GM12875 (cell line): ENCODE results near the gene SMARCC1.

Source experiments
- H3K4me3 ChIP-seq: one replicate; pipeline ENCODE4 v1.5.1; 2011; ENCODE audit warnings: low read depth, low read length, control low read depth
- CTCF ChIP-seq: IDR thresholded peaks from 2 replicates; pipeline ENCODE4 v1.5.1; 2011; ENCODE audit warnings: low read depth, mild to moderate bottlenecking, control low read depth, inconsistent platforms, low read length, moderate library complexity, borderline replicate concordance; ENCODE audit not compliant: insufficient read depth

The SMARCC1 gene

GRCh38 chr3:47716656-47717055, 65.0 kb downstream of the SMARCC1 start:
- H3K4me3 ChIP-seq: no peak overlapping the region
- no peak for TF ChIP-seq CTCF

- H3K4me3 ChIP-seq: no peak overlapping the region
- TF ChIP-seq CTCF: no peak
These were observed 65.8 kb downstream of the SMARCC1 start for GRCh38 chr3:47715928-47716327.

- H3K4me3 ChIP-seq: no peak overlapping the region
- no peak for TF ChIP-seq CTCF
These were observed 67.1 kb downstream of the SMARCC1 start for GRCh38 chr3:47714606-47715005.

- no peak for TF ChIP-seq CTCF
- H3K4me3 ChIP-seq: no peak overlapping the region
These were observed 68.0 kb downstream of the SMARCC1 start for GRCh38 chr3:47713655-47714054.

- TF ChIP-seq CTCF: no peak
- no peak overlapping the region for H3K4me3 ChIP-seq
These were observed 69.3 kb downstream of the SMARCC1 start for GRCh38 chr3:47712398-47712797.

- no peak for TF ChIP-seq CTCF
- no peak overlapping the region for H3K4me3 ChIP-seq
These were observed 70.1 kb downstream of the SMARCC1 start for GRCh38 chr3:47711596-47711995.

GRCh38 chr3:47705391-47705790, 76.3 kb downstream of the SMARCC1 start:
- no peak overlapping the region for H3K4me3 ChIP-seq
- no peak for TF ChIP-seq CTCF
